ENCODE results near the gene SPACDR. TPM values are rescaled to one million over a fixed set of nuclear protein-coding genes. Genes with fewer than 3 reads are reported as not detected.
"Not testable (repeated sequence)": the region's sequence is repeated elsewhere in the genome, so short reads cannot be mapped to it uniquely, and the experiment has no call there.

SPACDR gene
- total RNA-seq, 1 donor = 0.36 TPM

DNA sequence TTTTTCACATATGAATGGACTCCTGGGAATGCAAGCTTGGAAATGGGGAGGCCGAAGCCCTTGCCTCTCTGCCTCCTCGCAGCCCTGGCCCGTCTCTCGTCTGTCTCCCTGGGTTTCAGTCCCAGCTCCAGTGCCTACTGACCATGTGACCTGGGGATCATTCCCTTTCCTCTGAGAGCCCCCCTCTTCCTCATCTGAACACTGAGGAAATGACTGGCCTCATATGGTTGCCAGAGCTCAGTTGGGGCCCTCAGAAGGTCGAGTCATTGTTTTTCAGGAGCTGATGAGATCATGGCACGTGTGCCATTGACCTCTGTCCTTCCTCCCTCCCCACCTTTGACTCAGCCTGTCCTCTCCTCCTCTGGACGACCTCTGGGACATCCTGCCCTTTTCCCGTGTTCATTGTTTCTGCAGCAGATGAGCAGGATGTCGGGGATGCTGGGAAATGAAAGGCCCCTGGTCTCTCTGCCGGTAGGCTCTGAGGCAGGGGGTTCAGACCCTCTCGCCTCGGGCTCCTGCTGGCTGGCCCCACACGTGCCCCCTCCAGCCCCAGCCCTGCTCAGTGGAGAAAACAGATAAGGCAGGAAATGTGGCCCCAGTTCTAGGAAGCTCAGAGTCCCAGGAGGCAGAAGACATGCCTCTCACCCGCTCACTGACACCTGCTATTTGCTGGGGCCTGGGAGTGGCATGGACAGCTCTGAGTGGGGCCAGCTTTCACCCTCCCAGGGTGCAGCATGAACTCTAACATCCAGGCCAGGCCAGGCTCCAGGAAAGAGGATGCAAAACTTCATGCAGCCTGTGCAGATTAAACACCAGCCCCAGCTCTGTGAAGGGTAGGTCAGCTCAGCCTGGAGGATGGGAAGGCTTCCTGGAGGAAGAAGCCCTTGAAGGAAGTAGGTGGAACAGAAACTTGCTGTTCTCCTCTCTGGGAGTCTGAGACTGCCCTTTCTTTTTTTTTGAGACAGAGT lies 19.5 kb downstream of the SPACDR start:
- Histone ChIP-seq H3K4me2 (ENCODE audit: insufficient read depth, low read length) (no peak overlapping the region), H3K4me3 (ENCODE audit: insufficient read depth, low read length) (no peak overlapping the region), H4K20me1 (ENCODE audit: insufficient read depth, low read length) (no peaks in the 10 kb centered on the region), H3K36me3 (ENCODE audit: insufficient read depth, low read length) (no peaks in the 10 kb centered on the region), H3K27me3 (ENCODE audit: insufficient read depth, low read length) (no peaks in the 10 kb centered on the region), H3K27ac (ENCODE audit: low read depth, low read length) (peak overlapping the region; percentile 75), H3K4me1 (ENCODE audit: insufficient read depth, low read length) (peaks cover 22% of the 10 kb centered on the region), H3K79me2 (ENCODE audit: insufficient read depth, low read length) (no peaks in the 10 kb centered on the region), H2AFZ (ENCODE audit: low read length) (peak overlapping the region; percentile 85), H3K9me3 (ENCODE audit: low read depth, low read length) (no peaks in the 10 kb centered on the region)
- TF ChIP-seq, protein P1, sequence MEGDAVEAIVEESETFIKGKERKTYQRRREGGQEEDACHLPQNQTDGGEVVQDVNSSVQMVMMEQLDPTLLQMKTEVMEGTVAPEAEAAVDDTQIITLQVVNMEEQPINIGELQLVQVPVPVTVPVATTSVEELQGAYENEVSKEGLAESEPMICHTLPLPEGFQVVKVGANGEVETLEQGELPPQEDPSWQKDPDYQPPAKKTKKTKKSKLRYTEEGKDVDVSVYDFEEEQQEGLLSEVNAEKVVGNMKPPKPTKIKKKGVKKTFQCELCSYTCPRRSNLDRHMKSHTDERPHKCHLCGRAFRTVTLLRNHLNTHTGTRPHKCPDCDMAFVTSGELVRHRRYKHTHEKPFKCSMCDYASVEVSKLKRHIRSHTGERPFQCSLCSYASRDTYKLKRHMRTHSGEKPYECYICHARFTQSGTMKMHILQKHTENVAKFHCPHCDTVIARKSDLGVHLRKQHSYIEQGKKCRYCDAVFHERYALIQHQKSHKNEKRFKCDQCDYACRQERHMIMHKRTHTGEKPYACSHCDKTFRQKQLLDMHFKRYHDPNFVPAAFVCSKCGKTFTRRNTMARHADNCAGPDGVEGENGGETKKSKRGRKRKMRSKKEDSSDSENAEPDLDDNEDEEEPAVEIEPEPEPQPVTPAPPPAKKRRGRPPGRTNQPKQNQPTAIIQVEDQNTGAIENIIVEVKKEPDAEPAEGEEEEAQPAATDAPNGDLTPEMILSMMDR (IDR thresholded peaks at IDR 0.05; ENCODE audit: extremely low read depth, low read depth, low read length) = no peak
- DNase-seq (ENCODE audit: insufficient read length, low spot score, missing footprints) = peak; percentile 94

DNA sequence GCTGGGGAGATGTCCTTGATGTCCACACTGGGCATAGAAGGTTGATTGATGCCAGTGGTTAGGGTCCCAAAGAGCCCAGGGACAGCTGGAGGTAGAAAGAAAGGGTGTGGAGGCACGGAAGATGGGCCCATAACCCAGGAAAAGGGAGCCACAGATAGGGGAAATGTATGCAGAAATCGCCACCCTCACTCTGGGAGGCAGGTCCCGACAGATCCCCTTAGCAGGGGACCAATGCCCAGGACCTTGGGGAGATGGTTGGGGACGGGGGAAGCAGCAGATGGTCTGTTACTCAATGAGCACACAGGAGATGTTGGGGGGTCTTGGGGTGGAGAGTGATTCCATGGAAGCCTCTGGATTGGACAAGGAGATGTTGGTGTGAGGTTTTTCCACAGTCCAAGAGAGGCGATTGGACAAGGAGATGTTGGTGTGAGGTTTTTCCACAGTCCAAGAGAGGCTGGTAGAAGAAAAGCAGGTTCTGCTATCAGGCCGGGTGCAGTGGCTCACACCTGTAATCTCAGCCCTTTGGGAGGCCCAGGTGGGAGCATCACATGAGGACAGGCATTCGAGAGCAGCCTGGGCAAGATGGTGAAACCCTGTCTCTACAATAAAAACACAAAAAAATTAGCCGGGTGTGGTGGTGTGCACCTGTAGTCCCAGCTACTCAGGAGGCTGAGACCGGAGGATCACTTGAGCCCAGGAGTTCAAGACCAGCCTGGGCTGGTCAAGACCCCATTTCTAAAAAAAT lies 20.8 kb downstream of the SPACDR start:
- Histone ChIP-seq H3K79me2 (ENCODE audit: insufficient read depth, low read length) (no peaks in the 10 kb centered on the region), H3K9me3 (ENCODE audit: low read depth, low read length) (no peaks in the 10 kb centered on the region), H3K4me3 (ENCODE audit: insufficient read depth, low read length) (no peak overlapping the region), H3K4me1 (ENCODE audit: insufficient read depth, low read length) (peaks cover 28% of the 10 kb centered on the region), H3K4me2 (ENCODE audit: insufficient read depth, low read length) (no peak overlapping the region), H3K36me3 (ENCODE audit: insufficient read depth, low read length) (no peaks in the 10 kb centered on the region), H4K20me1 (ENCODE audit: insufficient read depth, low read length) (no peaks in the 10 kb centered on the region), H3K27ac (ENCODE audit: low read depth, low read length) (peak overlapping the region; percentile 75), H3K27me3 (ENCODE audit: insufficient read depth, low read length) (no peaks in the 10 kb centered on the region), H2AFZ (ENCODE audit: low read length) (no peak overlapping the region)
- TF ChIP-seq, protein P1 (IDR thresholded peaks at IDR 0.05; ENCODE audit: extremely low read depth, low read depth, low read length) = no peak
- DNase-seq (ENCODE audit: insufficient read length, low spot score, missing footprints) = peak; percentile 50

DNA sequence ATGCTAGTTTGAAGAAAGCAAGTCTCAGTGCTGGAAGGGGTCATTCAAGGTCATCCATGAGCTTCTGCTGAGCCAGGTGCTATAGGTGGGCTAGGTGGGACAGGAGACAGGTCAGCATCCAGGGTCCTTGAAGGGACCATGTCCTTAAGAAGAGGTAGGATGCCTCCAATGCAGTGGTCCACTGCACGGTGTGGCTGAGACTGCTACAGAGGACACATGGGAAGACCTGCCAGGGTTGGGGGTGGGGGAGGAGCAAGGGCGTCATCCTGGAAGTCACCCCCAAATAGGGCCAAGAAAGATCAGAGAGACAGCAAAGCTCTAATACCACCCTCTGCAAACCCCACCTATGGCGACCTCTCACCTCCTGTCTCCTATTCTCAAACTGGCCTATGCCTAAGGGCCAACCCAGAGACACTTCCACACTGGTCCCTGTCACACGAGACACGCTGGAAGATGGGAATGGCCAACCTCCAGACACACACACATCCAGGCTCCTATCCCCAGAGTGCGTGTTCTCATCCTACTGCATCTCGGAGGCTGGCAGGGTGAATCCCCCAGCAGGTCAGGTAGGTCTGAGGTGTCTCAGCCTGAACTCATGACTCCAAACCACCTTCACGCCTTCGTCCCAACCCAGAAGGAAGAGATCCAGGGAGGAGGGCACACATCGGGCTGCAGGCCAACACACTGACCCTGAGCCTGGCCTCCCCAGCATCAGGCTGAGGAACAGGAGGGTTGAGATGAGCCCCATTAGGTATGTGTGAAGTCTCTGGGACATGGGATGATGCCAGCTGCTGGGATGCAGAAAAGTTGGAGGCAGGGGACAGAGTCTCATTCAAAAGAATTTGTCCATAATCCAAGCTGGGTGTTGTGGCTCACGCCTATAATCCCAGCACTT lies 22.2 kb downstream of the SPACDR start:
- H3K27ac ChIP-seq (ENCODE audit: low read depth, low read length) = no peak overlapping the region

DNA sequence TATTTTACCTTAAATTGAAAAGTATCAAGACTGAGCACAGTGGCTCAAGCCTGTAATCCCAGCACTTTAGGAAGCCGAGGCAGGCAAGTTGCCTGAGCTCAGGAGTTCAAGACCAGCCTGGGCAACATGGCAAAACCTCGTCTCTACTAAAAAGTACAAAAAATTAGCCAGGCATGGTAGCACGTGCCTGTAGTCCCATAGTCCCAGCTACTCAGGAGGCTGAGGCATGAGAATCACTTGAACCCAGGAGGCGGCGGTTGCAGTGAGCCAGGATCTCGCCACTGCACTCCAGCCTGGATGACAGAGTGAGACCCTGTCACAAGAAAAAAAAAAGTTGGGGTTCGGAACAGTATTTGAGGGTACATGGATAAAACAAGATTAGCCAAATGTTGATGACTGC lies 24.8 kb downstream of the SPACDR start:
- not testable (repeated sequence) for H4K20me1 ChIP-seq (ENCODE audit: insufficient read depth, low read length); H3K4me3 ChIP-seq (ENCODE audit: insufficient read depth, low read length); DNase-seq (ENCODE audit: insufficient read length, low spot score, missing footprints); H3K36me3 ChIP-seq (ENCODE audit: insufficient read depth, low read length); H3K4me2 ChIP-seq (ENCODE audit: insufficient read depth, low read length); H3K27me3 ChIP-seq (ENCODE audit: insufficient read depth, low read length); H3K9me3 ChIP-seq (ENCODE audit: low read depth, low read length)
- Histone ChIP-seq H3K79me2 (ENCODE audit: insufficient read depth, low read length) (peaks cover 20% of the 10 kb centered on the region), H2AFZ (ENCODE audit: low read length) (peak overlapping the region; percentile 71), H3K27ac (ENCODE audit: low read depth, low read length) (peak overlapping the region; percentile 41), H3K4me1 (ENCODE audit: insufficient read depth, low read length) (peaks cover 19% of the 10 kb centered on the region)

More for the DNA sequence above, 22.2 kb downstream of the SPACDR start:
- Histone ChIP-seq H3K36me3 (ENCODE audit: insufficient read depth, low read length) (no peaks in the 10 kb centered on the region), H3K4me2 (ENCODE audit: insufficient read depth, low read length) (no peak overlapping the region), H3K9me3 (ENCODE audit: low read depth, low read length) (no peaks in the 10 kb centered on the region), H2AFZ (ENCODE audit: low read length) (no peak overlapping the region), H4K20me1 (ENCODE audit: insufficient read depth, low read length) (no peaks in the 10 kb centered on the region), H3K4me3 (ENCODE audit: insufficient read depth, low read length) (no peak overlapping the region), H3K79me2 (ENCODE audit: insufficient read depth, low read length) (no peaks in the 10 kb centered on the region), H3K4me1 (ENCODE audit: insufficient read depth, low read length) (peaks cover 28% of the 10 kb centered on the region), H3K27me3 (ENCODE audit: insufficient read depth, low read length) (no peaks in the 10 kb centered on the region)
- DNase-seq (ENCODE audit: insufficient read length, low spot score, missing footprints) = no peak
- TF ChIP-seq, protein P1 (IDR thresholded peaks at IDR 0.05; ENCODE audit: extremely low read depth, low read depth, low read length) = no peak

DNA sequence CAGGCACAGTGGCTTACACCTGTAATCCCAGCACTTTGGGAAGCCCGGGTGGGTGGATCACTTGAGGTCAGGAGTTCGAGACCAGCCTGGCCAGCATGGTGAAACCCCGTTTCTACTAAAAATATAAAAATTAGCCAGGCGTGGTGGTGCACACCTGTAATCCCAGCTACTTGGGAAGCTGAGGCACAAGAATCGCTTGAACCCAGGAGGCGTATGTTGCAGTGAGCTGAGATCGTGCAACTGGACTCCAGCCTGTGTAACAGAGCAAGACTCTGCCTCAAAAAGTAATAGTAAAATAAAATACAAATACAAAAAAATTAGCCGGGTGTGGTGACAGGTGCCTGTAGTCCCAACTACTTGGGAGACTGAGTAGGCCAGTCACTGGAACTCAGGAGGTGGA lies 25.3 kb downstream of the SPACDR start:
- not testable (repeated sequence) for H4K20me1 ChIP-seq (ENCODE audit: insufficient read depth, low read length); H3K27me3 ChIP-seq (ENCODE audit: insufficient read depth, low read length); H2AFZ ChIP-seq (ENCODE audit: low read length); DNase-seq (ENCODE audit: insufficient read length, low spot score, missing footprints); H3K4me3 ChIP-seq (ENCODE audit: insufficient read depth, low read length); H3K4me2 ChIP-seq (ENCODE audit: insufficient read depth, low read length); H3K9me3 ChIP-seq (ENCODE audit: low read depth, low read length)
- H3K79me2 ChIP-seq (ENCODE audit: insufficient read depth, low read length) = peaks cover 25% of the 10 kb centered on the region
- H3K4me1 ChIP-seq (ENCODE audit: insufficient read depth, low read length) = peaks cover 13% of the 10 kb centered on the region
- H3K36me3 ChIP-seq (ENCODE audit: insufficient read depth, low read length) = peaks cover 14% of the 10 kb centered on the region
- peak overlapping the region; percentile 41 for H3K27ac ChIP-seq (ENCODE audit: low read depth, low read length)
